Panc1 (cell line): Measurements from ENCODE around the gene BACH2. TPM values are rescaled to one million over a fixed set of nuclear protein-coding genes. Genes with fewer than 3 reads are reported as not detected.

Experiments
- ATAC-seq: fragments of 200-7000 bp; cut with Tn5 transposase; 2 replicates; pipeline ENCODE4 v1.9.1; 2020; ENCODE audit warnings: mild to moderate bottlenecking, moderate library complexity
- BruUV-seq: library from RNA; stranded (reverse); fragments of 400-500 nt; replicated peaks from 2 replicates; lab custom pipeline; 2021; lab: Mats Ljungman, UMichigan
- CTCF ChIA-PET: fragments of 300-600 bp; sonication (Branson Sonifier 250); formaldehyde crosslinking; loops from one replicate; lab custom pipeline; 2022; ENCODE audit warnings: antibody characterized with exemption; lab: Charles Lee
- POLR2A ChIA-PET: fragments of 300-600 bp; sonication (Branson Sonifier 250); formaldehyde crosslinking; loops from one replicate; lab custom pipeline; 2022; ENCODE audit warnings: antibody characterized with exemption; lab: Charles Lee
- DNase-seq: peaks from one replicate; pipeline ENCODE4 v3.0.0-alpha.2; 2010; ENCODE audit warnings: low read depth, low spot score
- H3K27ac ChIP-seq: 2 replicates; pipeline ENCODE4 v1.5.1; 2011; ENCODE audit warnings: mild to moderate bottlenecking, low read length, inconsistent platforms
- H3K27me3 ChIP-seq: fragments of 200-500 bp; sonication (Bioruptor generic); 2 replicates; pipeline ENCODE4 v1.6.0; 2014; ENCODE audit warnings: low read length, inconsistent platforms; ENCODE audit not compliant: control insufficient read depth, insufficient read depth
- H3K36me3 ChIP-seq: fragments of 200-500 bp; sonication (Bioruptor generic); 2 replicates; pipeline ENCODE4 v1.5.1; 2014; ENCODE audit warnings: inconsistent platforms, mild to moderate bottlenecking, low read length, moderate library complexity; ENCODE audit not compliant: control insufficient read depth, insufficient read depth
- H3K4me1 ChIP-seq: 2 replicates; pipeline ENCODE4 v1.5.1; 2011; ENCODE audit warnings: inconsistent platforms, mild to moderate bottlenecking, low read length, moderate library complexity; ENCODE audit not compliant: control insufficient read depth, insufficient read depth
- H3K4me3 ChIP-seq, 2 experiments: 2 replicates each; pipeline ENCODE4 v1.5.1; 2011 to 2012; ENCODE audit warnings: low read depth in 2 of 2, low read length in 2 of 2, mild to moderate bottlenecking in 2 of 2, inconsistent platforms in 1 of 2, moderate library complexity in 1 of 2
- H3K9me3 ChIP-seq: fragments of 200-500 bp; sonication (Bioruptor generic); 2 replicates; pipeline ENCODE4 v1.5.1; 2014; ENCODE audit warnings: low read depth, mild to moderate bottlenecking, inconsistent platforms, low read length, moderate library complexity; ENCODE audit not compliant: control insufficient read depth, insufficient read depth
- POLR2AphosphoS5 ChIP-seq: IDR thresholded peaks from 2 replicates; pipeline ENCODE4 v1.6.1; 2012; ENCODE audit warnings: mild to moderate bottlenecking, low read depth, low read length, moderate library complexity
- SIN3A ChIP-seq: IDR thresholded peaks from 2 replicates; pipeline ENCODE4 v1.6.1; 2012; ENCODE audit warnings: low read depth, mild to moderate bottlenecking, low read length, moderate library complexity, borderline replicate concordance; ENCODE audit not compliant: insufficient read depth
- TCF7L2 ChIP-seq: IDR thresholded peaks from 2 replicates; pipeline ENCODE4 v1.6.1; 2011; ENCODE audit warnings: mild to moderate bottlenecking, low read depth, low read length, inconsistent platforms
- in situ Hi-C: cut with HindIII; loops from 2 replicates; pipeline ENCODE4 v1.10.0; 2016; ENCODE audit warnings: low sequenced_read_pairs, low pct_unique_long_range_greater_than_20kb
- intact Hi-C: fragments of 100-400 bp; cut with micrococcal nuclease; formaldehyde crosslinking; loops from one replicate; pipeline ENCODE4 v1.10.0; 2022; ENCODE audit not compliant: unreplicated experiment
- total RNA-seq: library from RNA; stranded (reverse); gene quantifications from one replicate; pipeline ENCODE4 v1.2.1, GENCODE V29; 2021; ENCODE audit not compliant: unreplicated experiment
- TF ChIP-seq, protein P1 (sequence below): fragments of 450-650 bp; IDR thresholded peaks from 2 replicates; pipeline ENCODE4 v1.5.1; 2017; ENCODE audit warnings: mild to moderate bottlenecking
- TF ChIP-seq, protein P2 (sequence below), 2 experiments: IDR thresholded peaks; 2 replicates each; pipeline ENCODE4 v1.6.1; 2011 to 2012; ENCODE audit warnings: low read depth in 2 of 2, control low read depth in 1 of 2, low read length in 1 of 2, mild to moderate bottlenecking in 1 of 2, moderate library complexity in 1 of 2; ENCODE audit not compliant: insufficient read depth in 1 of 2

Gene BACH2
- total RNA-seq, 1 experiment from 2014 or later, result 1.6 TPM

DNA sequence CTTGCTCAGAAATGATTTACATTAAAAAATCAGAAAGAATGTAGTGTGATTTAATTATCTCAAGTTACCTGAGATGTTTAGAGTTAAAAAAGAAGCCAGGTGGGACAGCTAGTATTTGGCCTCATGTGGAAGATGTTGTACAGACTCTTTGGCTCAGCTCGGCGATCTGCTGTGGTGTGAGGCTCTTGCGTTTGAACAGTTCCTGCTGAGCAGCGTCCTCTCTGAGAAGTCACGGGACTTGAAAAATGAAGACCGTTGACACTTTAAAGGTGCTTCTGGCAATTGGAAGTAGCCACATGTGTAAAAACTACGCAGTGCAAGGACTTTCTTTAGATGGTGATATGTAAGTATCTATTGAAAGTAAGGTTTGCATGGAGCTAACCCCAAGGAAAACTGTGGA is 169.0 kb downstream of the BACH2 start:
- H3K9me3 ChIP-seq, result no peaks in the 10 kb centered on the region
- no peaks in the 10 kb centered on the region for H3K36me3 ChIP-seq
- ChIA-PET POLR2A (no interaction called here), CTCF (no interaction called here)
- intact Hi-C loops, result no loop called here
- no peak for TF ChIP-seq TCF7L2
- TF ChIP-seq, protein P1, sequence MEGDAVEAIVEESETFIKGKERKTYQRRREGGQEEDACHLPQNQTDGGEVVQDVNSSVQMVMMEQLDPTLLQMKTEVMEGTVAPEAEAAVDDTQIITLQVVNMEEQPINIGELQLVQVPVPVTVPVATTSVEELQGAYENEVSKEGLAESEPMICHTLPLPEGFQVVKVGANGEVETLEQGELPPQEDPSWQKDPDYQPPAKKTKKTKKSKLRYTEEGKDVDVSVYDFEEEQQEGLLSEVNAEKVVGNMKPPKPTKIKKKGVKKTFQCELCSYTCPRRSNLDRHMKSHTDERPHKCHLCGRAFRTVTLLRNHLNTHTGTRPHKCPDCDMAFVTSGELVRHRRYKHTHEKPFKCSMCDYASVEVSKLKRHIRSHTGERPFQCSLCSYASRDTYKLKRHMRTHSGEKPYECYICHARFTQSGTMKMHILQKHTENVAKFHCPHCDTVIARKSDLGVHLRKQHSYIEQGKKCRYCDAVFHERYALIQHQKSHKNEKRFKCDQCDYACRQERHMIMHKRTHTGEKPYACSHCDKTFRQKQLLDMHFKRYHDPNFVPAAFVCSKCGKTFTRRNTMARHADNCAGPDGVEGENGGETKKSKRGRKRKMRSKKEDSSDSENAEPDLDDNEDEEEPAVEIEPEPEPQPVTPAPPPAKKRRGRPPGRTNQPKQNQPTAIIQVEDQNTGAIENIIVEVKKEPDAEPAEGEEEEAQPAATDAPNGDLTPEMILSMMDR, result no peak
- TF ChIP-seq, protein P2, sequence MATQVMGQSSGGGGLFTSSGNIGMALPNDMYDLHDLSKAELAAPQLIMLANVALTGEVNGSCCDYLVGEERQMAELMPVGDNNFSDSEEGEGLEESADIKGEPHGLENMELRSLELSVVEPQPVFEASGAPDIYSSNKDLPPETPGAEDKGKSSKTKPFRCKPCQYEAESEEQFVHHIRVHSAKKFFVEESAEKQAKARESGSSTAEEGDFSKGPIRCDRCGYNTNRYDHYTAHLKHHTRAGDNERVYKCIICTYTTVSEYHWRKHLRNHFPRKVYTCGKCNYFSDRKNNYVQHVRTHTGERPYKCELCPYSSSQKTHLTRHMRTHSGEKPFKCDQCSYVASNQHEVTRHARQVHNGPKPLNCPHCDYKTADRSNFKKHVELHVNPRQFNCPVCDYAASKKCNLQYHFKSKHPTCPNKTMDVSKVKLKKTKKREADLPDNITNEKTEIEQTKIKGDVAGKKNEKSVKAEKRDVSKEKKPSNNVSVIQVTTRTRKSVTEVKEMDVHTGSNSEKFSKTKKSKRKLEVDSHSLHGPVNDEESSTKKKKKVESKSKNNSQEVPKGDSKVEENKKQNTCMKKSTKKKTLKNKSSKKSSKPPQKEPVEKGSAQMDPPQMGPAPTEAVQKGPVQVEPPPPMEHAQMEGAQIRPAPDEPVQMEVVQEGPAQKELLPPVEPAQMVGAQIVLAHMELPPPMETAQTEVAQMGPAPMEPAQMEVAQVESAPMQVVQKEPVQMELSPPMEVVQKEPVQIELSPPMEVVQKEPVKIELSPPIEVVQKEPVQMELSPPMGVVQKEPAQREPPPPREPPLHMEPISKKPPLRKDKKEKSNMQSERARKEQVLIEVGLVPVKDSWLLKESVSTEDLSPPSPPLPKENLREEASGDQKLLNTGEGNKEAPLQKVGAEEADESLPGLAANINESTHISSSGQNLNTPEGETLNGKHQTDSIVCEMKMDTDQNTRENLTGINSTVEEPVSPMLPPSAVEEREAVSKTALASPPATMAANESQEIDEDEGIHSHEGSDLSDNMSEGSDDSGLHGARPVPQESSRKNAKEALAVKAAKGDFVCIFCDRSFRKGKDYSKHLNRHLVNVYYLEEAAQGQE (IDR thresholded peaks at IDR 0.05; ENCODE audit: insufficient read depth in 1 of 2, low read depth in 2 of 2, low read length in 1 of 2), result no peak
- no peak for TF ChIP-seq POLR2AphosphoS5
- TF ChIP-seq SIN3A, result no peak
- H3K27me3 ChIP-seq, result no peaks in the 10 kb centered on the region
- ATAC-seq, result no peak
- BruUV-seq, result no TSS peak
- H3K27ac ChIP-seq, result no peak overlapping the region
- H3K4me3 ChIP-seq, result no peak overlapping the region
- DNase-seq, result no peak
- no peaks in the 10 kb centered on the region for H3K4me1 ChIP-seq
- in situ Hi-C loops, result no loop called here

DNA sequence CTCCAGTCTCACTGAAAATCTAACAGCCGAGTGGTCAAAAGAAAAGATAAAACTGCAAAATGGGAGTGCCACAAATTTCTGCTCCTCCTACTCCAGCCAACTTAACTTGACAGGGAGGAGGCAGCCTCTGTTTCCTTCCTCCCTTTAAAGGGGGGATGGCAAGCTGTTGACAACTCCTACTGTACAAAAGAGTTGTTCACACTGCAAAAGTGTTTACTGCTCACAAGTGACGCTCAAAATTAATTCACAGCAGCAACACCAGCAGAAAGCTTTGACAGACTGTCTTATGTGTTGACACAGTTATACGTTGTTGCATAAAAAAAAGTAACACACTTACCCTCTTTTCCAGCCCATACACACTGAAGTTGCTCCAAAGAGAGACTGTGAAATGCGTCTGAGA is 169.8 kb downstream of the BACH2 start:
- intact Hi-C loops (no loop called here), in situ Hi-C loops (no loop called here)
- Histone ChIP-seq H3K4me3 (no peak overlapping the region), H3K4me1 (no peaks in the 10 kb centered on the region), H3K27ac (no peak overlapping the region), H3K36me3 (no peaks in the 10 kb centered on the region), H3K9me3 (no peaks in the 10 kb centered on the region), H3K27me3 (no peaks in the 10 kb centered on the region)
- ATAC-seq (no peak), DNase-seq (no peak)
- TF ChIP-seq, protein P2 (IDR thresholded peaks at IDR 0.05; ENCODE audit: insufficient read depth in 1 of 2, low read depth in 2 of 2, low read length in 1 of 2), result no peak
- no peak for TF ChIP-seq SIN3A
- TF ChIP-seq, protein P1, result no peak
- no peak for TF ChIP-seq POLR2AphosphoS5
- no peak for TF ChIP-seq TCF7L2
- POLR2A ChIA-PET, result no interaction called here
- CTCF ChIA-PET, result no interaction called here
- BruUV-seq, result no TSS peak
